ES-I3 (cell line): ENCODE measurements around the gene GRK2.
"Not testable (repeated sequence)": the region's sequence is repeated elsewhere in the genome, so short reads cannot be mapped to it uniquely, and the experiment has no call there.

ENCODE experiments used
- H3K36me3 ChIP-seq: 2 replicates; pipeline ENCODE4 v1.6.1; 2013; ENCODE audit warnings: mild to moderate bottlenecking, low read length, control low read depth, moderate library complexity; ENCODE audit not compliant: insufficient read depth
- H3K4me1 ChIP-seq: 2 replicates; pipeline ENCODE4 v1.6.1; 2013; ENCODE audit warnings: mild to moderate bottlenecking, control low read depth, low read length; ENCODE audit not compliant: insufficient read depth
- H3K9ac ChIP-seq: 2 replicates; pipeline ENCODE4 v1.6.1; 2013; ENCODE audit warnings: low read depth, mild to moderate bottlenecking, low read length, moderate library complexity
- H3K9me3 ChIP-seq: 2 replicates; pipeline ENCODE4 v1.6.1; 2013; ENCODE audit warnings: mild to moderate bottlenecking, low read length, moderate library complexity; ENCODE audit not compliant: control insufficient read depth, insufficient read depth

GRK2 gene

GRCh38 chr11:67311556-67312082 lies 45.3 kb downstream of the GRK2 start:
- H3K9me3 ChIP-seq = no peaks in the 10 kb centered on the region
- H3K36me3 ChIP-seq = no peaks in the 10 kb centered on the region
- no peak overlapping the region for H3K9ac ChIP-seq
- no peaks in the 10 kb centered on the region for H3K4me1 ChIP-seq

GRCh38 chr11:67312187-67313021 lies 46.1 kb downstream of the GRK2 start:
- Histone ChIP-seq H3K4me1 (no peaks in the 10 kb centered on the region), H3K9me3 (no peaks in the 10 kb centered on the region), H3K36me3 (no peaks in the 10 kb centered on the region), H3K9ac (no peak overlapping the region)

- H3K9me3 ChIP-seq = no peaks in the 10 kb centered on the region
- H3K4me1 ChIP-seq = no peaks in the 10 kb centered on the region
- no peaks in the 10 kb centered on the region for H3K36me3 ChIP-seq
- H3K9ac ChIP-seq = no peak overlapping the region
These were observed 47.0 kb downstream of the GRK2 start for GRCh38 chr11:67313125-67313890.

- Histone ChIP-seq H3K4me1 (no peaks in the 10 kb centered on the region), H3K9ac (no peak overlapping the region), H3K9me3 (no peaks in the 10 kb centered on the region), H3K36me3 (no peaks in the 10 kb centered on the region)
These were observed 47.9 kb downstream of the GRK2 start for GRCh38 chr11:67314218-67314617.

- no peaks in the 10 kb centered on the region for H3K36me3 ChIP-seq
- H3K9ac ChIP-seq = no peak overlapping the region
- no peaks in the 10 kb centered on the region for H3K4me1 ChIP-seq
- H3K9me3 ChIP-seq = no peaks in the 10 kb centered on the region
These were observed 49.1 kb downstream of the GRK2 start for GRCh38 chr11:67315325-67315909.

- Histone ChIP-seq H3K9me3 (no peaks in the 10 kb centered on the region), H3K9ac (peak overlapping the region; percentile 85), H3K4me1 (no peaks in the 10 kb centered on the region), H3K36me3 (no peaks in the 10 kb centered on the region)
These were observed 50.6 kb downstream of the GRK2 start for GRCh38 chr11:67316882-67317204.

- Histone ChIP-seq H3K36me3 (no peaks in the 10 kb centered on the region), H3K9me3 (no peaks in the 10 kb centered on the region), H3K9ac (peak overlapping the region; percentile 85), H3K4me1 (no peaks in the 10 kb centered on the region)
These were observed 51.1 kb downstream of the GRK2 start for GRCh38 chr11:67317205-67317887.

GRCh38 chr11:67317888-67318555 lies 51.7 kb downstream of the GRK2 start:
- no peaks in the 10 kb centered on the region for H3K9me3 ChIP-seq
- H3K9ac ChIP-seq = peak overlapping the region; percentile 85; the same call in 1 of the 2 replicates
- H3K36me3 ChIP-seq = no peaks in the 10 kb centered on the region
- no peaks in the 10 kb centered on the region for H3K4me1 ChIP-seq

- H3K9ac ChIP-seq, H3K36me3 ChIP-seq, H3K9me3 ChIP-seq, H3K4me1 ChIP-seq: not testable (repeated sequence)
These were observed 52.6 kb downstream of the GRK2 start for GRCh38 chr11:67318876-67319275.

GRCh38 chr11:67320011-67320410 lies 53.7 kb downstream of the GRK2 start:
- Histone ChIP-seq H3K9ac (no peak overlapping the region), H3K36me3 (no peaks in the 10 kb centered on the region), H3K9me3 (no peaks in the 10 kb centered on the region), H3K4me1 (no peaks in the 10 kb centered on the region)

- H3K9ac ChIP-seq = no peak overlapping the region
- no peaks in the 10 kb centered on the region for H3K36me3 ChIP-seq
- no peaks in the 10 kb centered on the region for H3K9me3 ChIP-seq
- H3K4me1 ChIP-seq = no peaks in the 10 kb centered on the region
These were observed 54.4 kb downstream of the GRK2 start for GRCh38 chr11:67320691-67321090.

GRCh38 chr11:67321313-67321871 lies 55.1 kb downstream of the GRK2 start:
- Histone ChIP-seq H3K9me3 (no peaks in the 10 kb centered on the region), H3K36me3 (no peaks in the 10 kb centered on the region), H3K9ac (no peak overlapping the region), H3K4me1 (no peaks in the 10 kb centered on the region)

- Histone ChIP-seq H3K4me1 (no peaks in the 10 kb centered on the region), H3K9me3 (no peaks in the 10 kb centered on the region), H3K36me3 (no peaks in the 10 kb centered on the region), H3K9ac (no peak overlapping the region)
These were observed 55.8 kb downstream of the GRK2 start for GRCh38 chr11:67322049-67322448.
